BE2C (cell line): ENCODE data around the gene CEP41.

Source experiments
- DNase-seq: peaks from one replicate; pipeline ENCODE4 v3.0.0-alpha.2; 2020
- H3K27me3 ChIP-seq: fragments of 250-450 bp; sonication (Bioruptor Pico); 2 replicates; pipeline ENCODE4 v1.5.1; 2020; ENCODE audit warnings: mild to moderate bottlenecking
- H3K36me3 ChIP-seq: fragments of 250-450 bp; sonication (Bioruptor Pico); 2 replicates; pipeline ENCODE4 v1.5.1; 2020; ENCODE audit warnings: mild to moderate bottlenecking
- H3K4me1 ChIP-seq: fragments of 250-450 bp; sonication (Bioruptor Pico); 2 replicates; pipeline ENCODE4 v1.5.1; 2020
- H3K4me3 ChIP-seq: 2 replicates; pipeline ENCODE4 v1.5.1; 2011; ENCODE audit warnings: low read depth, low read length
- H3K9me3 ChIP-seq: fragments of 250-450 bp; sonication (Bioruptor Pico); 2 replicates; pipeline ENCODE4 v1.5.1; 2020
- CTCF ChIP-seq: IDR thresholded peaks from 2 replicates; pipeline ENCODE4 v1.5.1; 2012; ENCODE audit warnings: mild to moderate bottlenecking, low read depth, low read length

The CEP41 gene

GRCh38 chr7:130364451-130364850, 76.4 kb downstream of the CEP41 start:
- no peaks in the 10 kb centered on the region for H3K36me3 ChIP-seq
- no peak overlapping the region for H3K4me3 ChIP-seq
- no peaks in the 10 kb centered on the region for H3K9me3 ChIP-seq
- H3K4me1 ChIP-seq, result peaks cover 24% of the 10 kb centered on the region
- no peak for TF ChIP-seq CTCF
- no peak for DNase-seq
- no peaks in the 10 kb centered on the region for H3K27me3 ChIP-seq

- no peak for DNase-seq
- H3K36me3 ChIP-seq, result no peaks in the 10 kb centered on the region
- no peaks in the 10 kb centered on the region for H3K9me3 ChIP-seq
- no peak overlapping the region for H3K4me3 ChIP-seq
- peaks cover 18% of the 10 kb centered on the region for H3K4me1 ChIP-seq
- H3K27me3 ChIP-seq, result no peaks in the 10 kb centered on the region
- TF ChIP-seq CTCF, result no peak
Observed at GRCh38 chr7:130363026-130363847, 77.6 kb downstream of the CEP41 start.

GRCh38 chr7:130362251-130362816, 78.5 kb downstream of the CEP41 start:
- TF ChIP-seq CTCF, result no peak
- Histone ChIP-seq H3K9me3 (no peaks in the 10 kb centered on the region), H3K27me3 (no peaks in the 10 kb centered on the region), H3K4me1 (peaks cover 18% of the 10 kb centered on the region), H3K4me3 (no peak overlapping the region), H3K36me3 (no peaks in the 10 kb centered on the region)
- DNase-seq, result no peak

GRCh38 chr7:130361681-130362080, 79.1 kb downstream of the CEP41 start:
- Histone ChIP-seq H3K4me1 (peaks cover 18% of the 10 kb centered on the region), H3K27me3 (no peaks in the 10 kb centered on the region), H3K4me3 (no peak overlapping the region), H3K36me3 (no peaks in the 10 kb centered on the region), H3K9me3 (no peaks in the 10 kb centered on the region)
- DNase-seq, result no peak
- no peak for TF ChIP-seq CTCF

- H3K4me3 ChIP-seq, result no peak overlapping the region
Observed at GRCh38 chr7:130360518-130360917, 80.3 kb downstream of the CEP41 start.

More at GRCh38 chr7:130360518-130360917, 80.3 kb downstream of the CEP41 start:
- H3K4me1 ChIP-seq, result peaks cover 10% of the 10 kb centered on the region
- no peaks in the 10 kb centered on the region for H3K36me3 ChIP-seq
- no peaks in the 10 kb centered on the region for H3K9me3 ChIP-seq
- no peaks in the 10 kb centered on the region for H3K27me3 ChIP-seq
- no peak for DNase-seq
- TF ChIP-seq CTCF, result no peak
